Mesothelial cell of epicardium (in vitro differentiated cells): ENCODE data around the gene LRG1. TPM values are rescaled to one million over a fixed set of nuclear protein-coding genes. Genes with fewer than 3 reads are reported as not detected.
A peak's percentile ranks its signal among the peaks of the same experiment; 100 is the strongest.

Experiments used
- DNase-seq, 2 experiments: peaks; one replicate each; pipeline ENCODE4 v3.0.0; 2021; ENCODE audit warnings: low spot score in 2 of 2; ENCODE audit not compliant: unreplicated experiment in 2 of 2
- H3K27ac Mint-ChIP-seq: 2 replicates; pipeline ENCODE4 v1.8.0; 2021; ENCODE audit warnings: mixed read lengths
- H3K27me3 Mint-ChIP-seq: 2 replicates; pipeline ENCODE4 v1.8.0; 2021; ENCODE audit warnings: low read depth, mixed read lengths
- H3K36me3 Mint-ChIP-seq: 2 replicates; pipeline ENCODE4 v1.8.0; 2021; ENCODE audit warnings: mixed read lengths
- H3K4me1 Mint-ChIP-seq: 2 replicates; pipeline ENCODE4 v1.8.0; 2021; ENCODE audit warnings: mixed read lengths
- H3K4me3 Mint-ChIP-seq: 2 replicates; pipeline ENCODE4 v1.8.0; 2021; ENCODE audit warnings: mild to moderate bottlenecking, moderate library complexity, mixed read lengths
- H3K9me3 Mint-ChIP-seq: 2 replicates; pipeline ENCODE4 v1.8.0; 2021; ENCODE audit warnings: mixed read lengths
- total RNA-seq: library from RNA; stranded (reverse); gene quantifications from 3 replicates; pipeline ENCODE4 v1.2.1, GENCODE V29; 2021
- TF ChIP-seq, protein P1 (sequence below): fragments of 200-600 bp; sonication (generic); IDR thresholded peaks from one replicate; pipeline ENCODE4 v1.5.0; 2021; ENCODE audit warnings: antibody characterized with exemption; ENCODE audit not compliant: unreplicated experiment

The LRG1 gene
- total RNA-seq, 1 donor from 2014 or later: 0.16 TPM

DNA sequence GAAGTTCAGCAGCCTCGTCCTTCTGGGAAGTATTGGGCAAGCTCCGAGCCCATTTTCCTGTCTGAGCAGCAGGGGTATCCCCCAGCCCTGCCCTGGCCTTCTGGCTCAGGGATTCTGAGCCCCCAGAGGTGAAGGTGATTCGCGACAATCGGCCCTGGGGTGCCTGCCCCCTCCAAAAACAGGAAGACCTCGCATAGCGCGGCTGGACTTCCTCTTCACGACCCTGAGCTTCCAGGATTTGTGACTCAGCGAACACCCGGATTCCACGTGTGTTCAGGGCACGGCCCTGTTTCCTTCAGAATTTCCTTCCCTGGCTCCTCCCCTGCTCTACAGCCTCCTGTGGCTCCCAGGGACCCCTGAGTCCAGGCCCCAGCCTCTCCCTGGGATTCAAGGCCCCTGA is 19.7 kb upstream of the LRG1 start, which contains the start of gene SEMA6B:
TSS of gene SEMA6B (minus strand) at position 116 of the 400 bp plus-strand sequence. CDS start 1,227 bp downstream, outside the sequence.
- Mint-ChIP-seq H3K27me3 (peaks cover 4% of the 10 kb centered on the region), H3K4me1 (peaks cover 3% of the 10 kb centered on the region), H3K36me3 (no peaks in the 10 kb centered on the region), H3K4me3 (no peak within 1 kb of the TSS), H3K27ac (no peak within 1 kb of the TSS), H3K9me3 (no peaks in the 10 kb centered on the region)
- no peak for DNase-seq
- TF ChIP-seq, protein P1, sequence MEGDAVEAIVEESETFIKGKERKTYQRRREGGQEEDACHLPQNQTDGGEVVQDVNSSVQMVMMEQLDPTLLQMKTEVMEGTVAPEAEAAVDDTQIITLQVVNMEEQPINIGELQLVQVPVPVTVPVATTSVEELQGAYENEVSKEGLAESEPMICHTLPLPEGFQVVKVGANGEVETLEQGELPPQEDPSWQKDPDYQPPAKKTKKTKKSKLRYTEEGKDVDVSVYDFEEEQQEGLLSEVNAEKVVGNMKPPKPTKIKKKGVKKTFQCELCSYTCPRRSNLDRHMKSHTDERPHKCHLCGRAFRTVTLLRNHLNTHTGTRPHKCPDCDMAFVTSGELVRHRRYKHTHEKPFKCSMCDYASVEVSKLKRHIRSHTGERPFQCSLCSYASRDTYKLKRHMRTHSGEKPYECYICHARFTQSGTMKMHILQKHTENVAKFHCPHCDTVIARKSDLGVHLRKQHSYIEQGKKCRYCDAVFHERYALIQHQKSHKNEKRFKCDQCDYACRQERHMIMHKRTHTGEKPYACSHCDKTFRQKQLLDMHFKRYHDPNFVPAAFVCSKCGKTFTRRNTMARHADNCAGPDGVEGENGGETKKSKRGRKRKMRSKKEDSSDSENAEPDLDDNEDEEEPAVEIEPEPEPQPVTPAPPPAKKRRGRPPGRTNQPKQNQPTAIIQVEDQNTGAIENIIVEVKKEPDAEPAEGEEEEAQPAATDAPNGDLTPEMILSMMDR: no peak

DNA sequence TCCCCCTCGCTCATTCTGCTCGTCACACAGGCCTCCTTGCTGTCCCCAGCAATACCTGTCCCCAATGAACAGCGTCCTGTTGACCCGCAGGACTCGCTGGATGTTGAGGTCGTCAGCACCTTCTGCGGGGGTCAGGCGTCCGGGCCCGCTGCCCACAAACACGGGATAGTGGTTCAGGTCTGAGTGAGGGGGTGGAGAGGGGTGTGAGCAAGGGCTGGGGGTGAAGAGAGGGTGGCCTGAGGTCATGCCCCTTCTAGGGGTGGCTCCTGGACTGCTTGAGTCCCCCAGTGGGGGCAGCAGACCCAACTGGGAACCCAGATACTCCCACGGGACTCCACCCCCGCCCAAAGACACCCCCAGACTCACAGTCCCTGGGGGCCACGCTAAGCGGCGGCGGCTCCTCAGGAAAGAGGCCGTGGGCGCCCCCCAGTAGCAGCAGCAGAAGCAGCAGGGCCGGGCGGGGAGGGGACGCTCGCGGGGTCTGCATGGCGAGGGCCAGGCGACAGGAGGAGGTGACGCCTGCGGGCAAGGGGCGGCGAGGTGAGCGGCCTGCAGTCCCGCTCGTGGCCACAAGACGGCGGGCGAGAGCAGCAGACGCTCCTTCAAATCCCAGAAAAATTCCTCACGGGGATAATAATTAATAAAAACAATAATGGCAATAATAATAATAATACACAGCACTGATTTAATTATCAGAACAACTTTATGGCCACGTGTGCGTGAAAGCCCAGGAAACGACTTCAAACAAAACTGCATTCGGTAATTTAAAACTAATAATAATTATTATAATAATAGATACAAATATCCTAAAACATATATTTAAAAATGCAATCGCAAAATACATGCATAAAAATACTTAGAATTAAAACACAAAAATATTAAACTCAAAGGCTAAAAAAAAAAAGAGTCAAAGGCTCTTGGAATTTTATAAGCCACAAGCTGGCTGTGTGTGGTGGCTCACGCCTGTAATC is 18.4 kb upstream of the LRG1 start:
- Mint-ChIP-seq H3K4me3 (no peak overlapping the region), H3K27ac (no peak overlapping the region), H3K9me3 (no peaks in the 10 kb centered on the region), H3K27me3 (peaks cover 4% of the 10 kb centered on the region), H3K4me1 (peaks cover 3% of the 10 kb centered on the region), H3K36me3 (no peaks in the 10 kb centered on the region)
- TF ChIP-seq, protein P1: peak; percentile 100
- DNase-seq: peak in 1 of 2 experiments; percentile 75

DNA sequence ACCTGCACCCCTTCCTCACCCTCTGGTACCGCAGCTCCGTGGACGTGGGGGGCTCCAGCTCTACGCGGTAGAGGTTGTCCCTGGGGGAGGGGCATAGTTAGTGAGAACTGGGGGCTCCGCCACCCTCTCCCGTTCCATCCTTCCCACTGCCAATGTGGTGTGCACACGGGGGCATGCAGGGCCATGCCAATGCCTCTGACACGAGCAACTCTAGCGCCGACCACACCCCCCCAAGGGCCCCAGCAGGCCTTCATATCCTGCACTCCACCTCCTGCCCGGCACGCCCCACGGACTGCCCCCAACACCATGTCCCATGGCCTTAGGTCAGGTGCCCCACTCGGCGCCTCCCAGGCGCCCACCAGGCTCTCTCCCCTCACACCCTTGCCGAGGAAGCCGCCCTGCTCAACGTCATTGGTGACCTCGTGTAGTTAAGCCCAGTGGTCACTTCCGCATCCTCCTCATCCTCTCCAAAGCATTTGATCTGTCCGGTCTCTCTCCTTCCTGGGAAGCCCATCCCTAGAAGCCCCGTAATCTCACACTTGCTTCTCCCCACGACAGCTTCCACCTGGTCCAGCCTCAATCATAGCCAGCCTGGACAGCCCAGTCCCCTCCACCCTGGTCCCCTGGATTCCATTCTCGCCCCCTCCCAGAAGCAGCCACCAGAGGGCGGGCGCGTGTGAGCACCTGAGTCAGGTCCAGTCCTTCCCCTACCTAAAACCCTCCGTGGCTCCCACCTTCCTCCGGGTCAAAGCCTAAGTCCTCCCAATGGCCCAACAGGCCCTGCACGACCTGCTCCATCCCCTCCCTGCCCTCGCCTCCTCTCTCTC is 17.5 kb upstream of the LRG1 start:
- peaks cover 5% of the 10 kb centered on the region for H3K36me3 Mint-ChIP-seq
- TF ChIP-seq, protein P1: no peak
- no peak for DNase-seq
- no peak overlapping the region for H3K4me3 Mint-ChIP-seq
- no peak overlapping the region for H3K27ac Mint-ChIP-seq
- peaks cover 4% of the 10 kb centered on the region for H3K9me3 Mint-ChIP-seq
- peaks cover 3% of the 10 kb centered on the region for H3K4me1 Mint-ChIP-seq
- H3K27me3 Mint-ChIP-seq: peaks cover 4% of the 10 kb centered on the region

DNA sequence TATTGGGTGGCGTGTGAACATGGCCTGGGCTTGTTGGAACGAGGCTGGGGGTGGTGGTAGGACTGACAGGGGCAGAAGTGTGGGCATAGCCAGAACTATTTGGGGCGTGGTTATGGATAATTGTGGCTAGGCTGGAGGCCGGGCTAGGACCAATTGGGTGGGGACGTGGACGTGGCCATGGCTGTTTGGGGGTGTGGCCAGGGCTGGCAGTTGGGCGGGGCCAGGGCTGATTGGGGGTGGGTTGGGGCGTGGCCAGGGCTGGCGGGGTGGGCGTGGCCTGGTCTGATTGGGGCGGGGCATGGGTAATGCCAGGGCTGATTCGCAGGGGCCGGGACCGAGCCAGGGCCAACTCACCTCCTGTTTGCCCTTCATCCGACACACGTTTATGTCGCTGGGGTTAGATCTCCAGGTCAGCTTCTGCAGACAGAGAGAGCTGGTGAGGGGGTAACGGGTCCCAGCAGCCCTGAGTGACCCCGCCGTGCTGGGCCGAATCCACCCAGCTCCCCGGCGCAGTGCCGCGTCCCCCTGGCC is 16.8 kb upstream of the LRG1 start:
- Mint-ChIP-seq H3K27me3 (peaks cover 4% of the 10 kb centered on the region), H3K9me3 (peaks cover 4% of the 10 kb centered on the region), H3K36me3 (peaks cover 5% of the 10 kb centered on the region), H3K27ac (no peak overlapping the region), H3K4me1 (peaks cover 3% of the 10 kb centered on the region), H3K4me3 (no peak overlapping the region)
- TF ChIP-seq, protein P1: no peak
- no peak for DNase-seq
